Loucy (cell line): Measurements from ENCODE around the gene DNAJC28.

Source experiments
- H2AFZ ChIP-seq: fragments of 200-600 bp; sonication (generic); 2 replicates; pipeline ENCODE4 v1.6.0; 2016; ENCODE audit warnings: antibody characterized with exemption, mild to moderate bottlenecking, low read length, moderate library complexity
- H3F3A ChIP-seq: fragments of 200-600 bp; 2 replicates; pipeline ENCODE4 v1.6.0; 2016; ENCODE audit warnings: antibody characterized with exemption, low read depth, mild to moderate bottlenecking
- H3K27me3 ChIP-seq: fragments of 200-600 bp; sonication (generic); 2 replicates; pipeline ENCODE4 v1.6.1; 2014; ENCODE audit warnings: low read length, mild to moderate bottlenecking; ENCODE audit not compliant: insufficient read depth, poor library complexity, severe bottlenecking
- H3K36me3 ChIP-seq: fragments of 200-600 bp; sonication (generic); 2 replicates; pipeline ENCODE4 v1.6.1; 2016; ENCODE audit warnings: low read length; ENCODE audit not compliant: insufficient read depth
- H3K4me1 ChIP-seq: fragments of 200-600 bp; sonication (generic); 2 replicates; pipeline ENCODE4 v1.5.1; 2014; ENCODE audit warnings: low read length, mild to moderate bottlenecking; ENCODE audit not compliant: insufficient read depth, poor library complexity, severe bottlenecking
- H3K4me2 ChIP-seq: fragments of 200-600 bp; sonication (generic); 2 replicates; pipeline ENCODE4 v1.6.0; 2014; ENCODE audit warnings: antibody characterized with exemption, low read length, low read depth, mild to moderate bottlenecking; ENCODE audit not compliant: poor library complexity, severe bottlenecking
- H3K4me3 ChIP-seq: fragments of 200-600 bp; sonication (generic); 2 replicates; pipeline ENCODE4 v1.5.1; 2014; ENCODE audit warnings: low read length, mild to moderate bottlenecking, mixed read lengths; ENCODE audit not compliant: poor library complexity, severe bottlenecking
- H3K79me2 ChIP-seq: fragments of 200-600 bp; sonication (generic); 2 replicates; pipeline ENCODE4 v1.6.1; 2014; ENCODE audit warnings: low read length; ENCODE audit not compliant: insufficient read depth
- H3K9ac ChIP-seq: fragments of 200-600 bp; sonication (generic); 2 replicates; pipeline ENCODE4 v1.6.0; 2014; ENCODE audit warnings: mild to moderate bottlenecking, low read depth, low read length, moderate library complexity; ENCODE audit not compliant: poor library complexity, severe bottlenecking
- H3K9me2 ChIP-seq: fragments of 200-600 bp; sonication (generic); replicated peaks from 2 replicates; pipeline ENCODE4 v1.6.1; 2016; ENCODE audit warnings: low read depth, low read length, mixed read lengths
- H3K9me3 ChIP-seq: fragments of 200-600 bp; sonication (generic); 2 replicates; pipeline ENCODE4 v1.6.1; 2014; ENCODE audit warnings: mild to moderate bottlenecking, antibody characterized with exemption, low read length, low read depth; ENCODE audit not compliant: insufficient read depth
- H4K20me1 ChIP-seq: fragments of 200-600 bp; sonication (generic); 2 replicates; pipeline ENCODE4 v1.6.0; 2014; ENCODE audit warnings: antibody characterized with exemption, low read length, mild to moderate bottlenecking; ENCODE audit not compliant: insufficient read depth, poor library complexity, severe bottlenecking
- CTCF ChIP-seq: fragments of 200-600 bp; sonication (generic); conservative IDR thresholded peaks from 2 replicates; pipeline ENCODE4 v1.5.1; 2014; ENCODE audit warnings: mild to moderate bottlenecking, antibody characterized with exemption, low read length
- EZH2phosphoT487 ChIP-seq: fragments of 200-600 bp; IDR thresholded peaks from 2 replicates; pipeline ENCODE4 v1.6.1; 2018; ENCODE audit warnings: antibody characterized with exemption, mild to moderate bottlenecking, moderate library complexity, borderline replicate concordance

DNAJC28 gene, protein sequence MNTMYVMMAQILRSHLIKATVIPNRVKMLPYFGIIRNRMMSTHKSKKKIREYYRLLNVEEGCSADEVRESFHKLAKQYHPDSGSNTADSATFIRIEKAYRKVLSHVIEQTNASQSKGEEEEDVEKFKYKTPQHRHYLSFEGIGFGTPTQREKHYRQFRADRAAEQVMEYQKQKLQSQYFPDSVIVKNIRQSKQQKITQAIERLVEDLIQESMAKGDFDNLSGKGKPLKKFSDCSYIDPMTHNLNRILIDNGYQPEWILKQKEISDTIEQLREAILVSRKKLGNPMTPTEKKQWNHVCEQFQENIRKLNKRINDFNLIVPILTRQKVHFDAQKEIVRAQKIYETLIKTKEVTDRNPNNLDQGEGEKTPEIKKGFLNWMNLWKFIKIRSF

DNA sequence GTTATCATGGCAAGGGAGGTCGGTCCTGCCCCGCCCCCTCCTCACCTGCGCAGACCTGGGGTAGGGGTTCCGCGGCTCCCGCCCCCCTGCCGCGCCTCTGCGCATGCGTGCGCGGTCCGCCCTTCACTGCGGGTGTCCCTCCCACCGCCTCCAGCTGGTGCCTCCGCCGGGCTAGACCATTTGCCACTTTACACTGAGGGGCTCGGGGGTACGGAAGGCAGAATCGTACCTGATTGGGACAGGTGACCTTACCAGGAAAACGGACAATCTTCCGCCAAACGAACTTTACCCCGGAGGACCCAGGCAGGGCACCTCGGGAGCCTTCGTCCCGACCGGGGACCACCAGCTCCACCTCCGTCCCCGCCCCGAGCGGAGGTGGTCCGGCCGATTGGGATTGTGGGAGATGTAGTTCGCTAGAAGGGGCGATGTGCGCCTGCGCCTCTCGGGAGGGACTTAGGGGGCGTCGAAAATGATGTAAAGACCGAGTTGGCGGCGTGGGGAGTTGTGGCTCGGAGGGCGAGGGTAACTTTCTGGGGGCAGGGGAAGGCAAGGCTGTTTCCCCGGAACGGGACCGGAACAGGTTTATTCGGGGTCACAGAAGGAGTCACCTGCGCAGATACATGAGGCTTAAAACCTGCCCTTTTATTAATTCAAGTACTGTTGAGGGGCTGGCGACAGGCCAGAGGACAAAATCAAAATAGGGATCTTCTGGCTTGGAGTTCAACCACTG lies at the start of gene DNAJC28:
DNAJC28 (minus strand) TSS at position 344 of the 730 bp plus-strand sequence. CDS start 2,323 bp downstream, outside the sequence.
- H3K9me3 ChIP-seq: no peaks in the 10 kb centered on the region
- H3K79me2 ChIP-seq: no peaks in the 10 kb centered on the region
- H3K4me1 ChIP-seq: peaks cover 5% of the 10 kb centered on the region
- no peaks in the 10 kb centered on the region for H3F3A ChIP-seq
- TF ChIP-seq EZH2phosphoT487: no peak
- no peak for TF ChIP-seq CTCF
- H3K4me2 ChIP-seq: peak within 1 kb of the TSS; percentile 87
- H4K20me1 ChIP-seq: no peaks in the 10 kb centered on the region
- no peaks in the 10 kb centered on the region for H3K36me3 ChIP-seq
- H3K9me2 ChIP-seq: no peaks in the 10 kb centered on the region
- no peaks in the 10 kb centered on the region for H3K27me3 ChIP-seq
- peak within 1 kb of the TSS; percentile 61 for H3K9ac ChIP-seq
- peak within 1 kb of the TSS; percentile 75 for H3K4me3 ChIP-seq
- H2AFZ ChIP-seq: peak within 1 kb of the TSS; percentile 92

DNA sequence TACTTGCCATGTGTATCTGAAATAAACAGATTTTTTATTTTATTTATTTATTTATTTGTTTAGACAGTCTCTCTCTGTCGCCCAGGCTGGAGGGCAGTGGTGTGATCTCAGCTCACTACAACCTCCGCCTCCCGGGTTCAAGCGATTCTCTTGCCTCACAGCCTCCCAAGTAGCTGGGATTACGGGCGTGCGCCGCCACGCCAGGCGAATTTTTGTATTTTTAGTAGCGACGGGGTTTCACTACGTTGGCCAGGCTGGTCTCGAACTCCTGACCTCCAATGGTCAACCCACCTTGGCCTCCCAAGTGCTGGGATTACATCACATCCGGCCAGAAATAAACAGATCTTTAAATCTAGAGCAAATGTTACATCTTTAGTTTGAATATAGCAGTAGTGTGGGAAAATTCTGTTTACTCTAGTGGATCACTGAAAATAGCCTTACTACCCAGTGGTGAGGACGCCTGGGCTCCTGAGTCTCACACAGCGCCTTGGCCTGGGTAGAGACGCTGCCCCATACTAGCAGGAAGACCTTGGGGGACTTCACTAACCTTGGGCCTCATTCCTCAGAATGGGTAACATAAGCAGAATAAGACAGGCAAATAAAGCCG lies 49.7 kb upstream of the DNAJC28 start:
- peak overlapping the region; percentile 100 for H3K9ac ChIP-seq
- H2AFZ ChIP-seq: peak overlapping the region; percentile 82; the same call in 1 of the 2 replicates
- no peaks in the 10 kb centered on the region for H3K9me3 ChIP-seq
- peaks cover 9% of the 10 kb centered on the region for H3F3A ChIP-seq
- peaks cover 37% of the 10 kb centered on the region for H4K20me1 ChIP-seq
- H3K4me1 ChIP-seq: peaks cover 27% of the 10 kb centered on the region
- peaks cover 12% of the 10 kb centered on the region; the same call in 1 of the 2 replicates for H3K36me3 ChIP-seq
- peak overlapping the region; percentile 86 for H3K4me2 ChIP-seq
- no peaks in the 10 kb centered on the region for H3K27me3 ChIP-seq
- H3K79me2 ChIP-seq: peaks cover 76% of the 10 kb centered on the region
- peak overlapping the region; percentile 94 for H3K4me3 ChIP-seq
- TF ChIP-seq CTCF (no peak), EZH2phosphoT487 (no peak)
- no peaks in the 10 kb centered on the region for H3K9me2 ChIP-seq

DNA sequence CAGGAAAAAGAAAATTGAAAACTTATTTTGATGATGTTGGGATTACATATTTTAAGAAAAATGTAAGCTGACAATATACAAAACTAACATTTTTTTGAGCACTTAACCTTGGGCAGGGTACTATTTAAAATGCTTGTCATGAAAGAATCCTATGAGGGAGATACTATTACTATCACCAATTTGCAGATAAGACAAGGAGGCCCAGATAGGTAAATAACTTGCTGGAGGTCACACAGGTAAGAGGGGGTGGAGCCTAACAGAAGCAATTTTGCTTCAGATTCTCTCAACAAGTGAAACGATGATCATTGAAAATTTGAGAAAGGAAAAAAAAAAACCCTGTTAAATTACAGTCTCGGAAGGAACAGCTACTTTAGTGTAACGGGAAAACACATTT lies 49.2 kb upstream of the DNAJC28 start:
- H3K79me2 ChIP-seq: peaks cover 71% of the 10 kb centered on the region
- H3K36me3 ChIP-seq: peaks cover 12% of the 10 kb centered on the region; the same call in 1 of the 2 replicates
- H4K20me1 ChIP-seq: peaks cover 32% of the 10 kb centered on the region
- H2AFZ ChIP-seq: no peak overlapping the region
- peak overlapping the region; percentile 100 for H3K9ac ChIP-seq
- H3K4me2 ChIP-seq: peak overlapping the region; percentile 86
- no peaks in the 10 kb centered on the region for H3K9me3 ChIP-seq
- no peak for TF ChIP-seq CTCF
- TF ChIP-seq EZH2phosphoT487: no peak
- H3K4me3 ChIP-seq: peak overlapping the region; percentile 94
- no peaks in the 10 kb centered on the region for H3K27me3 ChIP-seq
- H3F3A ChIP-seq: peaks cover 9% of the 10 kb centered on the region
- peaks cover 25% of the 10 kb centered on the region for H3K4me1 ChIP-seq
- H3K9me2 ChIP-seq: no peaks in the 10 kb centered on the region
